ENCODE results near the gene PCNP. TPM values are rescaled to one million over a fixed set of nuclear protein-coding genes. Genes with fewer than 3 reads are reported as not detected.
"Not testable (repeated sequence)": the region's sequence is repeated elsewhere in the genome, so short reads cannot be mapped to it uniquely, and the experiment has no call there.

PCNP gene
- total and polyA plus RNA-seq, 2 experiments from 2014 or later = 134 to 185 TPM

DNA sequence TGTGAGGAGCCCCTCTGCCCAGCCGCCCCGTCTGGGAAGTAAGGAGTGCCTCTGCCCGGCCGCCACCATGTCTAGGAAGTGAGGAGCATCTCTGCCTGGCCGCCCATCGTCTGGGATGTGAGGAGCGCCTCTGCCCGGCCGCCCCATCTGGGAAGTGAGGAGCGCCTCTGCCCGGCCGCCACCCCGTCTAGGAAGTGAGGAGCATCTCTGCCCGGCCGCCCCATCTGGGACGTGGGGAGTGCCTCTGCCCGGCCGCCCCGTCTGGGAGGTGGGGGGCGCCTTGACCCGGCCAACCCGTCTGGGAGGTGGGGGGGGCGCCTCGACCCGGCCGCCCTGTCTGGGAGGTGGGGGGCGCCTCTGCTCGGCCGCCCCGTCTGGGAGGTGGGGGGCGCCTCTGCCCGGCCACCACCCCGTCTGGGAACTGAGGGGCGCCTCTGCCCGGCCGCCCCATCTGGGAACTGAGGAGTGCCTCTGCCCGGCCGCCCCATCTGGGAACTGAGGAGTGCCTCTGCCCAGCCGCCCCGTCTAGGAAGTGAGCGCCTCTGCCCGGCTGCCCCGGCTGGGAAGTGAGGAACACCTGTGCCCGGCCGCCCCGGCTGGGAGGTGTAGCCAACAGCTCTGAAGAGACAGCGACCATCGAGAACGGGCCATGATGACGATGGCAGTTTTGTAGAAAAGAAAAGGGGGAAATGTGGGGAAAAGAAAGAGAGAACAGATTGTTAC, 22.5 kb upstream of the PCNP start:
- H3K36me3 Mint-ChIP-seq (ENCODE audit: low read depth) = peaks cover 39% of the 10 kb centered on the region
- not testable (repeated sequence) for H3K79me2 ChIP-seq (replicated peaks; ENCODE audit: insufficient read depth); H3K27ac Mint-ChIP-seq; H3K4me3 ChIP-seq; H3K27ac ChIP-seq (ENCODE audit: low read depth); H3K27me3 Mint-ChIP-seq (ENCODE audit: insufficient read depth, low read depth, poor library complexity); ATAC-seq; H3K36me3 ChIP-seq (ENCODE audit: insufficient read depth); H3F3A ChIP-seq (replicated peaks; ENCODE audit: low read depth); H3K4me3 Mint-ChIP-seq; H3K4me2 ChIP-seq; H3K4me1 ChIP-seq (ENCODE audit: insufficient read depth); H2AFZ ChIP-seq; H3K27me3 ChIP-seq (ENCODE audit: insufficient read depth); H4K20me1 ChIP-seq (replicated peaks; ENCODE audit: insufficient read depth); H3K9me2 ChIP-seq (ENCODE audit: insufficient read depth); DNase-seq (ENCODE audit: low spot score)
- H3K9me3 Mint-ChIP-seq = peaks cover 52% of the 10 kb centered on the region
- H3K4me1 Mint-ChIP-seq = peaks cover 14% of the 10 kb centered on the region

- H3K79me2 ChIP-seq (replicated peaks; ENCODE audit: insufficient read depth); H3K4me2 ChIP-seq; DNase-seq (ENCODE audit: low spot score); H3K4me3 ChIP-seq; H3K27ac Mint-ChIP-seq; ATAC-seq; H3F3A ChIP-seq (replicated peaks; ENCODE audit: low read depth); H4K20me1 ChIP-seq (replicated peaks; ENCODE audit: insufficient read depth); H3K27ac ChIP-seq (ENCODE audit: low read depth); H3K4me3 Mint-ChIP-seq; H3K36me3 ChIP-seq (ENCODE audit: insufficient read depth); H3K27me3 Mint-ChIP-seq (ENCODE audit: insufficient read depth, low read depth, poor library complexity); H3K9me2 ChIP-seq (ENCODE audit: insufficient read depth); H3K27me3 ChIP-seq (ENCODE audit: insufficient read depth): not testable (repeated sequence)
- Histone ChIP-seq H2AFZ (peak overlapping the region; percentile 43; the same call in 1 of the 2 replicates), H3K4me1 (ENCODE audit: insufficient read depth) (peaks cover 13% of the 10 kb centered on the region)
- Mint-ChIP-seq H3K36me3 (ENCODE audit: low read depth) (peaks cover 39% of the 10 kb centered on the region), H3K9me3 (peaks cover 52% of the 10 kb centered on the region), H3K4me1 (peaks cover 18% of the 10 kb centered on the region)
These were observed 20.6 kb upstream of the PCNP start for GRCh38 chr3:101553381-101553780.

DNA sequence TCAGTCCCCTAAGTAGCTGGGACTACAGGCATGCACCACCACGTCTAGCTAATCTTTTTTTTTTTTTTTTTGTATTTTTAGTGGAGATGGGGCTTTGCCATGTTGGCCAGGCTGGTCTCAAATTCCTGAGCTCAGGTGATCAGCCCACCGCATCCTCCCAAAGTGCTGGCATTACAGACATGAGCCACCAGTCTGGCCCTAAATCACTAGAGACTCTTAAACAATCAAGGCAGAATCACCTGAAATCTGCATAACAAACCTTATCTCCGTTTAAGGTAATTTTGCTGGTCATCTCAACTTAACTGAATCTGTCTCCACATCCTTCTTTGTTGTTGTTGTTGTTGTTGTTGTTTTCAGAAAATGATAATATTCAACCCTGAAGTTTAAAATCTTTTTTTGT, 17.9 kb upstream of the PCNP start:
- TF ChIP-seq EZH2 (IDR thresholded peaks at IDR 0.05; ENCODE audit: low read depth, unreplicated experiment) (no peak), CREB1 (CRISPR knock-in tag; IDR thresholded peaks at IDR 0.05; ENCODE audit: low read depth) (no peak), ZNF331 (CRISPR knock-in tag; IDR thresholded peaks at IDR 0.05; ENCODE audit: low read depth) (no peak), EZH2phosphoT487 (IDR thresholded peaks at IDR 0.05; ENCODE audit: unreplicated experiment) (no peak), NANOG (IDR thresholded peaks at IDR 0.05; ENCODE audit: borderline replicate concordance) (peak; percentile 64; the same call in 1 of the 2 replicates), ZNF114 (CRISPR knock-in tag; IDR thresholded peaks at IDR 0.05) (no peak)
- TF ChIP-seq, protein P1, sequence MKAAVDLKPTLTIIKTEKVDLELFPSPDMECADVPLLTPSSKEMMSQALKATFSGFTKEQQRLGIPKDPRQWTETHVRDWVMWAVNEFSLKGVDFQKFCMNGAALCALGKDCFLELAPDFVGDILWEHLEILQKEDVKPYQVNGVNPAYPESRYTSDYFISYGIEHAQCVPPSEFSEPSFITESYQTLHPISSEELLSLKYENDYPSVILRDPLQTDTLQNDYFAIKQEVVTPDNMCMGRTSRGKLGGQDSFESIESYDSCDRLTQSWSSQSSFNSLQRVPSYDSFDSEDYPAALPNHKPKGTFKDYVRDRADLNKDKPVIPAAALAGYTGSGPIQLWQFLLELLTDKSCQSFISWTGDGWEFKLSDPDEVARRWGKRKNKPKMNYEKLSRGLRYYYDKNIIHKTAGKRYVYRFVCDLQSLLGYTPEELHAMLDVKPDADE (IDR thresholded peaks at IDR 0.05) = no peak
- no peaks in the 10 kb centered on the region for H3K9me2 ChIP-seq (ENCODE audit: insufficient read depth)
- no peaks in the 10 kb centered on the region for H3K36me3 ChIP-seq (ENCODE audit: insufficient read depth)
- DNase-seq (ENCODE audit: low spot score) (peak; percentile 62), ATAC-seq (peak; percentile 67)
- H4K20me1 ChIP-seq (replicated peaks; ENCODE audit: insufficient read depth) = no peaks in the 10 kb centered on the region
- H3K4me3 ChIP-seq = no peak overlapping the region
- peaks cover 13% of the 10 kb centered on the region for H3K4me1 ChIP-seq (ENCODE audit: insufficient read depth)
- Mint-ChIP-seq H3K36me3 (ENCODE audit: low read depth) (peaks cover 29% of the 10 kb centered on the region), H3K27ac (no peak overlapping the region), H3K4me3 (no peak overlapping the region; the same call in 2 of the 3 replicates), H3K27me3 (ENCODE audit: insufficient read depth, low read depth, poor library complexity) (peaks cover 2% of the 10 kb centered on the region), H3K9me3 (peaks cover 37% of the 10 kb centered on the region), H3K4me1 (peaks cover 17% of the 10 kb centered on the region)
- H3K79me2 ChIP-seq (replicated peaks; ENCODE audit: insufficient read depth) = no peaks in the 10 kb centered on the region
- peak overlapping the region; percentile 2; the same call in 1 of the 2 replicates for H3K4me2 ChIP-seq
- H3K27ac ChIP-seq (ENCODE audit: low read depth) = peak overlapping the region; percentile 42; the same call in 1 of the 2 replicates
- no peak overlapping the region for H2AFZ ChIP-seq
- H3F3A ChIP-seq (replicated peaks; ENCODE audit: low read depth) = 0 out of 2 replicates have a peak, but pooled peaks cover 4% of the 10 kb centered on the region
- no peaks in the 10 kb centered on the region for H3K27me3 ChIP-seq (ENCODE audit: insufficient read depth)
